NCI-H1417 (cell line): Measurements from ENCODE around the gene TANC1.

Experiments used
- DNase-seq, 3 experiments: peaks; one replicate each; lab custom pipeline; 2025; lab: John Stamatoyannopoulos, UW

Gene TANC1

GRCh38 chr2:158968396-158969161 lies at the start of gene TANC1:
TANC1 (plus strand) TSS chr2:158968640; CDS start chr2:159065911, 97,271 bp downstream.
- peak; percentile 67 to 83 (median 71) for DNase-seq

- no peak for DNase-seq
These were observed 46.6 kb upstream of the TANC1 start for GRCh38 chr2:158921599-158922408.

GRCh38 chr2:158922601-158923000 lies 45.8 kb upstream of the TANC1 start:
- DNase-seq = no peak

GRCh38 chr2:158923180-158923594 lies 45.3 kb upstream of the TANC1 start:
- peak in 2 of 3 experiments; percentile 2 to 44 for DNase-seq

GRCh38 chr2:158923641-158924040 lies 44.8 kb upstream of the TANC1 start:
- DNase-seq = no peak

- DNase-seq = no peak
These were observed 41.9 kb upstream of the TANC1 start for GRCh38 chr2:158926478-158926948.

GRCh38 chr2:158928515-158928914 lies 39.9 kb upstream of the TANC1 start:
- DNase-seq = no peak

- no peak for DNase-seq
These were observed 39.5 kb upstream of the TANC1 start for GRCh38 chr2:158928965-158929364.

GRCh38 chr2:158931572-158931971 lies 36.9 kb upstream of the TANC1 start:
- DNase-seq = no peak

- DNase-seq = no peak
These were observed 36.3 kb upstream of the TANC1 start for GRCh38 chr2:158932131-158932645.

GRCh38 chr2:158934170-158934569 lies 34.3 kb upstream of the TANC1 start:
- DNase-seq = no peak

GRCh38 chr2:158935617-158936016 lies 32.8 kb upstream of the TANC1 start:
- no peak for DNase-seq

- DNase-seq = no peak
These were observed 31.5 kb upstream of the TANC1 start for GRCh38 chr2:158936978-158937377.

GRCh38 chr2:158940356-158940755 lies 28.1 kb upstream of the TANC1 start:
- DNase-seq = no peak

- no peak for DNase-seq
These were observed 24.5 kb upstream of the TANC1 start for GRCh38 chr2:158943973-158944372.

GRCh38 chr2:158948964-158949699 lies 19.3 kb upstream of the TANC1 start:
- DNase-seq = no peak

- DNase-seq = no peak
These were observed 15.0 kb upstream of the TANC1 start for GRCh38 chr2:158953454-158953853.

- peak; percentile 17 to 81 (median 60) for DNase-seq
These were observed 14.3 kb upstream of the TANC1 start for GRCh38 chr2:158953926-158954763.

GRCh38 chr2:158955842-158956365 lies 12.5 kb upstream of the TANC1 start:
- DNase-seq = no peak

GRCh38 chr2:158958365-158958764 lies 10.1 kb upstream of the TANC1 start:
- no peak for DNase-seq

- no peak for DNase-seq
These were observed 8.2 kb upstream of the TANC1 start for GRCh38 chr2:158960193-158960592.
